Kidney (tissue), 14 donors: Measurements from ENCODE around the gene TMEM258. TPM values are rescaled to one million over a fixed set of nuclear protein-coding genes. Genes with fewer than 3 reads are reported as not detected.

ENCODE experiments used
- DNase-seq, 5 donors: peaks; one replicate each; pipeline ENCODE4 v3.0.0-alpha.2; 2013 to 2020
- FAIRE-seq: peaks from 2 replicates; lab custom pipeline; 2012; peaks lifted over from hg19 to GRCh38; lab: Jason Lieb, UNC
- H3K27ac ChIP-seq, 2 donors: one replicate each; pipeline ENCODE4 v1.7.0; 2013; ENCODE audit warnings: low read depth in 2 of 2, low read length in 2 of 2, inconsistent platforms in 1 of 2
- H3K27me3 ChIP-seq: one replicate; pipeline ENCODE4 v1.7.1; 2013; ENCODE audit warnings: low read length, inconsistent platforms; ENCODE audit not compliant: control insufficient read depth, insufficient read depth
- H3K36me3 ChIP-seq, 3 donors: one replicate each; pipeline versions ENCODE4 v1.7.0 to v1.7.1; 2013; ENCODE audit warnings: low read length in 3 of 3, control low read depth in 1 of 3, inconsistent platforms in 1 of 3; ENCODE audit not compliant: insufficient read depth in 3 of 3, control insufficient read depth in 2 of 3
- H3K4me1 ChIP-seq, 3 donors: one replicate each; pipeline versions ENCODE4 v1.7.0 to v1.7.1; 2013; ENCODE audit warnings: low read length in 3 of 3, inconsistent platforms in 1 of 3, low read depth in 1 of 3; ENCODE audit not compliant: control insufficient read depth in 2 of 3, insufficient read depth in 2 of 3
- H3K4me3 ChIP-seq, 3 donors: one replicate each; pipeline versions ENCODE4 v1.7.0 to v1.8.1; 2013; ENCODE audit warnings: low read length in 3 of 3, control low read depth in 1 of 3, inconsistent platforms in 1 of 3
- H3K9ac ChIP-seq, 3 donors: one replicate each; pipeline versions ENCODE4 v1.7.0 to v1.7.1; 2013; ENCODE audit warnings: low read length in 3 of 3, control low read depth in 1 of 3, inconsistent platforms in 1 of 3
- H3K9me3 ChIP-seq, 3 donors: one replicate each; pipeline versions ENCODE4 v1.7.0 to v1.7.1; 2013; ENCODE audit warnings: low read length in 3 of 3, control low read depth in 1 of 3, inconsistent platforms in 1 of 3; ENCODE audit not compliant: control insufficient read depth in 2 of 3, insufficient read depth in 1 of 3
- CTCF ChIP-seq: IDR thresholded peaks from 3 replicates; pipeline ENCODE4 v1.5.1; 2012; ENCODE audit warnings: mild to moderate bottlenecking, moderate library complexity, borderline replicate concordance; ENCODE audit not compliant: insufficient read depth; ENCODE audit errors: extremely low read depth
- intact Hi-C: fragments of 100-400 bp; cut with DNase I; formaldehyde crosslinking; loops from one replicate; pipeline ENCODE4 v1.11.1; 2022
- polyA plus RNA-seq: library from polyadenylated mRNA; stranded (reverse); fragments of 350-450 nt; fragmentation: Illumina TruSeq; extraction: RNeasy Lipid Tissue Mini Kit (QIAGEN cat#74804); gene quantifications from one replicate; pipeline ENCODE4 v1.2.3, GENCODE V29; 2014; ENCODE audit warnings: low read depth, low replicate concordance; ENCODE audit not compliant: insufficient read depth
- total RNA-seq: library from RNA; stranded (reverse); fragmentation: NEBNext Ultra II Directional; extraction: Animal tissue kit (Norgen Biotek cat#: 25700); gene quantifications from one replicate; pipeline ENCODE4 v1.2.1, GENCODE V29; 2021
- donor health status: control.
- donor health status: control.
- donor health status: control.
- donor health status: control.
- donor health status: control.
- donor health status: DM: yes; HTN: yes; CAD: no.
- donor health status: Normal renal cell carcinoma (clear cell type).

The TMEM258 gene
- total and polyA plus RNA-seq, 2 donors from 2014 or later = 92.1 to 228 TPM

GRCh38 chr11:61762223-61762615 is 30.2 kb downstream of the TMEM258 start:
- TF ChIP-seq CTCF = no peak
- Histone ChIP-seq H3K27ac (no peak overlapping the region), H3K4me3 (no peak overlapping the region), H3K27me3 (no peaks in the 10 kb centered on the region), H3K9me3 (no peaks in the 10 kb centered on the region), H3K36me3 (no peaks in the 10 kb centered on the region), H3K9ac (no peak overlapping the region), H3K4me1 (peaks cover 0 to 5% (median 0%) of the 10 kb centered on the region in 3 donors)
- DNase-seq (no peak), FAIRE-seq (no peak)
- intact Hi-C loops = no loop called here

GRCh38 chr11:61761440-61762222 is 30.8 kb downstream of the TMEM258 start:
- H3K9ac ChIP-seq = no peak overlapping the region
- no peak for TF ChIP-seq CTCF
- intact Hi-C loops = no loop called here
- DNase-seq (no peak), FAIRE-seq (no peak)
- H3K4me3 ChIP-seq = no peak overlapping the region
- H3K9me3 ChIP-seq = no peaks in the 10 kb centered on the region
- no peaks in the 10 kb centered on the region for H3K27me3 ChIP-seq
- peaks cover 0 to 7% (median 0%) of the 10 kb centered on the region in 3 donors for H3K4me1 ChIP-seq
- H3K36me3 ChIP-seq = no peaks in the 10 kb centered on the region
- no peak overlapping the region for H3K27ac ChIP-seq

- H3K36me3 ChIP-seq = no peaks in the 10 kb centered on the region
- intact Hi-C loops = no loop called here
- H3K9ac ChIP-seq = no peak overlapping the region
- no peaks in the 10 kb centered on the region for H3K27me3 ChIP-seq
- no peak for TF ChIP-seq CTCF
- no peak for FAIRE-seq
- H3K4me1 ChIP-seq = peaks cover 0 to 13% (median 0%) of the 10 kb centered on the region in 3 donors
- H3K27ac ChIP-seq = no peak overlapping the region
- no peak overlapping the region for H3K4me3 ChIP-seq
- H3K9me3 ChIP-seq = no peaks in the 10 kb centered on the region
- no peak for DNase-seq
Measured at GRCh38 chr11:61760946-61761345, 31.5 kb downstream of the TMEM258 start.
